ENCODE measurements around the gene IRF1. TPM values are rescaled to one million over a fixed set of nuclear protein-coding genes. Genes with fewer than 3 reads are reported as not detected.
A peak's percentile ranks its signal among the peaks of the same experiment; 100 is the strongest.

Gene IRF1
- total RNA-seq, 1 experiment from 2014 or later, result 48.9 TPM

- TF ChIP-seq POLR2AphosphoS5 (IDR thresholded peaks at IDR 0.05; ENCODE audit: low read depth, low read length) (no peak), TCF7L2 (IDR thresholded peaks at IDR 0.05; ENCODE audit: low read depth, low read length) (no peak), CTCF (IDR thresholded peaks at IDR 0.05) (no peak), SIN3A (IDR thresholded peaks at IDR 0.05; ENCODE audit: borderline replicate concordance, insufficient read depth, low read depth, low read length) (no peak), REST (IDR thresholded peaks at IDR 0.05; ENCODE audit: insufficient read depth in 1 of 2, low read depth in 2 of 2, low read length in 1 of 2) (no peak)
- intact Hi-C loops (cut with micrococcal nuclease; ENCODE audit: unreplicated experiment) (no loop called here), in situ Hi-C loops (cut with HindIII; ENCODE audit: low pct_unique_long_range_greater_than_20kb, low sequenced_read_pairs) (no loop called here)
- no peak for DNase-seq (ENCODE audit: low read depth, low spot score)
- ChIA-PET POLR2A (interaction anchor here (0.5 kb wide), 1 partner anchor 723 kb away, joined by 14 read pairs; no protein-coding TSS in a partner anchor), CTCF (interaction anchor here (1.2 to 1.4 kb wide), 2 partner anchors 37 to 76 kb away, joined by 3 read pairs; no protein-coding TSS in a partner anchor)
- Histone ChIP-seq H3K4me1 (ENCODE audit: control insufficient read depth, insufficient read depth, low read length) (peaks cover 18% of the 10 kb centered on the region), H3K9me3 (ENCODE audit: control insufficient read depth, insufficient read depth, low read depth, low read length) (no peaks in the 10 kb centered on the region), H3K27ac (ENCODE audit: low read length) (peak overlapping the region; percentile 79), H3K4me3 (ENCODE audit: low read depth in 2 of 2, low read length in 2 of 2) (peak overlapping the region; percentile 27 to 50), H3K27me3 (ENCODE audit: control insufficient read depth, insufficient read depth, low read length) (no peaks in the 10 kb centered on the region), H3K36me3 (ENCODE audit: control insufficient read depth, insufficient read depth, low read length) (no peaks in the 10 kb centered on the region)
- ATAC-seq, result peak; percentile 44
- no TSS peak for BruUV-seq (replicated peaks)
Measured at GRCh38 chr5:132463811-132464155, 26.8 kb downstream of the IRF1 start.

GRCh38 chr5:132462856-132463745 is 27.5 kb downstream of the IRF1 start:
- intact Hi-C loops (cut with micrococcal nuclease; ENCODE audit: unreplicated experiment) (no loop called here), in situ Hi-C loops (cut with HindIII; ENCODE audit: low pct_unique_long_range_greater_than_20kb, low sequenced_read_pairs) (no loop called here)
- TF ChIP-seq REST (IDR thresholded peaks at IDR 0.05; ENCODE audit: insufficient read depth in 1 of 2, low read depth in 2 of 2, low read length in 1 of 2) (no peak), SIN3A (IDR thresholded peaks at IDR 0.05; ENCODE audit: borderline replicate concordance, insufficient read depth, low read depth, low read length) (no peak), POLR2AphosphoS5 (IDR thresholded peaks at IDR 0.05; ENCODE audit: low read depth, low read length) (no peak), CTCF (IDR thresholded peaks at IDR 0.05) (no peak), TCF7L2 (IDR thresholded peaks at IDR 0.05; ENCODE audit: low read depth, low read length) (no peak)
- DNase-seq (ENCODE audit: low read depth, low spot score) (no peak), ATAC-seq (no peak)
- Histone ChIP-seq H3K9me3 (ENCODE audit: control insufficient read depth, insufficient read depth, low read depth, low read length) (no peaks in the 10 kb centered on the region), H3K36me3 (ENCODE audit: control insufficient read depth, insufficient read depth, low read length) (no peaks in the 10 kb centered on the region), H3K27me3 (ENCODE audit: control insufficient read depth, insufficient read depth, low read length) (no peaks in the 10 kb centered on the region), H3K4me3 (ENCODE audit: low read depth in 2 of 2, low read length in 2 of 2) (no peak overlapping the region), H3K27ac (ENCODE audit: low read length) (no peak overlapping the region; the same call in 1 of the 2 replicates), H3K4me1 (ENCODE audit: control insufficient read depth, insufficient read depth, low read length) (peaks cover 18% of the 10 kb centered on the region)
- ChIA-PET POLR2A (interaction anchor here (0.5 kb wide), 1 partner anchor 722 kb away, joined by 14 read pairs; no protein-coding TSS in a partner anchor), CTCF (interaction anchor here (0.5 kb wide), 1 partner anchor 27 kb away, joined by 3 read pairs; no protein-coding TSS in a partner anchor)
- no TSS peak for BruUV-seq (replicated peaks)
